ENCODE measurements around the gene MAPKAPK5.

MAPKAPK5 gene

GRCh38 chr12:111841750-111842555 lies at the start of gene MAPKAPK5:
Gene MAPKAPK5 (plus strand): TSS chr12:111842228. CDS start chr12:111842734, 506 bp downstream.
- H3K27ac ChIP-seq = peak within 1 kb of the TSS; percentile 81
- peak within 1 kb of the TSS; percentile 66 for H2AFZ ChIP-seq (ENCODE audit: low read depth)
- no peaks in the 10 kb centered on the region for H3K36me3 ChIP-seq (ENCODE audit: insufficient read depth)
- H4K20me1 ChIP-seq (ENCODE audit: insufficient read depth) = no peaks in the 10 kb centered on the region
- H3K27me3 ChIP-seq (ENCODE audit: insufficient read depth, low read depth) = no peaks in the 10 kb centered on the region
- H3K9ac ChIP-seq = peak within 1 kb of the TSS; percentile 95
- H3K79me2 ChIP-seq (ENCODE audit: insufficient read depth, low read depth) = peaks cover 51% of the 10 kb centered on the region
- TF ChIP-seq CTCF (conservative IDR thresholded peaks at IDR 0.05; ENCODE audit: low read depth, low read length) = no peak
- H3K4me3 ChIP-seq (IDR thresholded peaks at IDR 0.05; ENCODE audit: insufficient read depth, low read depth, low read length) = no peak within 1 kb of the TSS
- peaks cover 21% of the 10 kb centered on the region for H3K4me1 ChIP-seq (ENCODE audit: low read depth, poor library complexity, severe bottlenecking)
- peak within 1 kb of the TSS; percentile 98 for H3K4me2 ChIP-seq

- no peaks in the 10 kb centered on the region for H3K4me1 ChIP-seq (ENCODE audit: low read depth, poor library complexity, severe bottlenecking)
- H3K4me2 ChIP-seq = no peak overlapping the region
- H4K20me1 ChIP-seq (ENCODE audit: insufficient read depth) = no peaks in the 10 kb centered on the region
- no peak for TF ChIP-seq CTCF (conservative IDR thresholded peaks at IDR 0.05; ENCODE audit: low read depth, low read length)
- no peak overlapping the region for H3K27ac ChIP-seq
- no peaks in the 10 kb centered on the region for H3K36me3 ChIP-seq (ENCODE audit: insufficient read depth)
- H3K27me3 ChIP-seq (ENCODE audit: insufficient read depth, low read depth) = no peaks in the 10 kb centered on the region
- no peak overlapping the region for H3K4me3 ChIP-seq (IDR thresholded peaks at IDR 0.05; ENCODE audit: insufficient read depth, low read depth, low read length)
- H2AFZ ChIP-seq (ENCODE audit: low read depth) = no peak overlapping the region
- no peaks in the 10 kb centered on the region for H3K79me2 ChIP-seq (ENCODE audit: insufficient read depth, low read depth)
- no peak overlapping the region for H3K9ac ChIP-seq
Observed at GRCh38 chr12:111792856-111793235, 49.2 kb upstream of the MAPKAPK5 start.

GRCh38 chr12:111798182-111798581 lies 43.8 kb upstream of the MAPKAPK5 start:
- H3K9ac ChIP-seq = no peak overlapping the region
- no peak for TF ChIP-seq CTCF (conservative IDR thresholded peaks at IDR 0.05; ENCODE audit: low read depth, low read length)

GRCh38 chr12:111799758-111800157 lies 42.3 kb upstream of the MAPKAPK5 start:
- no peak overlapping the region for H3K9ac ChIP-seq
- no peaks in the 10 kb centered on the region for H4K20me1 ChIP-seq (ENCODE audit: insufficient read depth)
- H3K4me3 ChIP-seq (IDR thresholded peaks at IDR 0.05; ENCODE audit: insufficient read depth, low read depth, low read length) = no peak overlapping the region
- TF ChIP-seq CTCF (conservative IDR thresholded peaks at IDR 0.05; ENCODE audit: low read depth, low read length) = no peak
- H3K27me3 ChIP-seq (ENCODE audit: insufficient read depth, low read depth) = no peaks in the 10 kb centered on the region
- no peak overlapping the region for H3K4me2 ChIP-seq
- H3K79me2 ChIP-seq (ENCODE audit: insufficient read depth, low read depth) = no peaks in the 10 kb centered on the region
- H3K4me1 ChIP-seq (ENCODE audit: low read depth, poor library complexity, severe bottlenecking) = no peaks in the 10 kb centered on the region
- H3K36me3 ChIP-seq (ENCODE audit: insufficient read depth) = no peaks in the 10 kb centered on the region
- H3K27ac ChIP-seq = no peak overlapping the region
- no peak overlapping the region for H2AFZ ChIP-seq (ENCODE audit: low read depth)

More at GRCh38 chr12:111798182-111798581, 43.8 kb upstream of the MAPKAPK5 start:
- Histone ChIP-seq H2AFZ (ENCODE audit: low read depth) (no peak overlapping the region), H3K4me2 (no peak overlapping the region), H3K27me3 (ENCODE audit: insufficient read depth, low read depth) (no peaks in the 10 kb centered on the region), H3K27ac (no peak overlapping the region), H4K20me1 (ENCODE audit: insufficient read depth) (no peaks in the 10 kb centered on the region), H3K4me3 (IDR thresholded peaks at IDR 0.05; ENCODE audit: insufficient read depth, low read depth, low read length) (no peak overlapping the region), H3K36me3 (ENCODE audit: insufficient read depth) (no peaks in the 10 kb centered on the region), H3K79me2 (ENCODE audit: insufficient read depth, low read depth) (no peaks in the 10 kb centered on the region), H3K4me1 (ENCODE audit: low read depth, poor library complexity, severe bottlenecking) (no peaks in the 10 kb centered on the region)

Measured in KMS-11 (cell line).